Colon (tissue), 2 donors: Measurements from ENCODE around the gene FFAR2.
"Not testable (repeated sequence)": the region's sequence is repeated elsewhere in the genome, so short reads cannot be mapped to it uniquely, and the experiment has no call there.

Experiments
- FAIRE-seq: peaks from 2 replicates; lab custom pipeline; 2012; peaks lifted over from hg19 to GRCh38; lab: Jason Lieb, UNC
- donor health status: control.
- donor health status: control.

The FFAR2 gene

DNA sequence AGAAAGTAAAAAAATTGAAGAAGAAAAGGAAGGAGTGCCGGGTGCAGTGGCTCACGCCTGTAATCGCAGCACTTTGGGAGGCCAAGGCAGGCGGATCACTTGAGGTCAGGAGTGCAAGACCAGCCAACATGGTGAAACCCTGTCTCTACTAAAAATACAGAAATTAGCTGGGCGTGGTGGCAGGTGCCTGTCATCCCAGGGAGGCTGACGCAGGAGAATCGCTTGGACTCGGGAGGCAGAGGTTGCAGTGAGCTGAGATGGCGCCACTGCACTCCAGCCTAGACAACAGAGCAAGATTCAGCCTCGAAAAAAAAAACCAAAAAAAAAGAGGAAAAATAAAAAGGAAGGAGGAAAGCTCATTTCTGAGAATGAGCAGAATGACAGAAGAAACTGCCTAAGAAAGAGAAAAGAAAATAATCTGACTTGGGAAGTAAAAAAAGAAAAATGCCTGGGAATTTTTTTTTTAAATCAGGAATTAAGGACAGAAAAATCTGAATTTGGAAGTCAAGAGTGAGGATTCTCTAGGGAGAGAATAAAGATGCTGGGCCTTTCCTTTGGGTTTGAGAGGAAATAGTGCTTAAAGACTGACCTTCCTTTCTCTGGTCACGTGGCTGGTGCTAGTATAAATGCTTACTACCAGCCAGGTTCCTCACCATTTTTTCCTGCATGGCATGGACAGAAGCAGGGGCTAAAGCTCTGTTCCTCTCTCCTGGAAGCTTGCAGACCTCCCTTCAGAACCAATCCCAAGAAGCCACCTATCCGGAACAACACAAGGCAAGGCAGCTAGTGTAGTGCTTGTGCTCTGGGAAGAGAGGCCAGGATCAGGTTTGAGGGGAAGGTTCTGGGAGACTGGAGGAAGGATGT is at the start of gene FFAR2:
Gene FFAR2 (plus strand): TSS at position 652 of the 864 bp plus-strand sequence. CDS start 1,458 bp downstream, outside the sequence.
- FAIRE-seq = no peak

DNA sequence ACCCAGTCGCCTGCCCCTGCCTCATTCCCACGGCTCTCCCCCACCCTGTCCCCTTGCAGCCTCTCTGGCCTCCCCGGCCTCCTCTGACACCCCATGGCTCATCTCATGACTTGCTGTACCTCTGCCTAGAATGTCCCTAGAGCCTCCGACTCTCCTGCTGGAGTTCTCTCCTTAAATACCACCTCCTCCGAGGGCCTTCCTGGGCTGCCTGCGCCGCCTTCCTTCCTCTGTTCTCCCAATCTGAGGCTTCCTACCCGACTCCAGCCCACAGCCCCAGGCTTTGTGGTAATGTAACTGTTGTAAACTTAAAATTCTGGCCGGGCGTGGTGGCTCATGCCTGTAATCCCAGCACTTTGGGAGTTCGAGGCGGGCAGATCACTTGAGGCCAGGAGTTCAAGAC is 49.5 kb upstream of the FFAR2 start:
- no peak for FAIRE-seq

DNA sequence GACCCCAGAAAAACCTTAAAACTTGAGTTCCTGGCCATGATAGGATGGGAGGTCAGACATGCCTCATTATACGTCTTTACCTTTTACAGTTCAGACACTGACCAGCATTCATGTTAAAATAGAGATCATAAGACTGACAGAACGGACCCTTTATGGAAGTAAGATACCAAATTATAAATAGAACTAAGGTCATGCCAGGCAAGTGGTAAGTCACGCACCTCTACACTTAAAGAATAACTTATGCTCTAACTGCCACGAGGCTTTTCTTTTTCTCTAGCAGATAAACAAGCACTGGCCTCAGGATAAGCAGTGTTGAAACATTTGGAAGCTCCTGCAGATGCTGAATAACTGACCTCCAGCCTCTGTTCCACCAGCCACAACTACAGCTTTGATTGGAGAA is 48.8 kb upstream of the FFAR2 start:
- no peak for FAIRE-seq

DNA sequence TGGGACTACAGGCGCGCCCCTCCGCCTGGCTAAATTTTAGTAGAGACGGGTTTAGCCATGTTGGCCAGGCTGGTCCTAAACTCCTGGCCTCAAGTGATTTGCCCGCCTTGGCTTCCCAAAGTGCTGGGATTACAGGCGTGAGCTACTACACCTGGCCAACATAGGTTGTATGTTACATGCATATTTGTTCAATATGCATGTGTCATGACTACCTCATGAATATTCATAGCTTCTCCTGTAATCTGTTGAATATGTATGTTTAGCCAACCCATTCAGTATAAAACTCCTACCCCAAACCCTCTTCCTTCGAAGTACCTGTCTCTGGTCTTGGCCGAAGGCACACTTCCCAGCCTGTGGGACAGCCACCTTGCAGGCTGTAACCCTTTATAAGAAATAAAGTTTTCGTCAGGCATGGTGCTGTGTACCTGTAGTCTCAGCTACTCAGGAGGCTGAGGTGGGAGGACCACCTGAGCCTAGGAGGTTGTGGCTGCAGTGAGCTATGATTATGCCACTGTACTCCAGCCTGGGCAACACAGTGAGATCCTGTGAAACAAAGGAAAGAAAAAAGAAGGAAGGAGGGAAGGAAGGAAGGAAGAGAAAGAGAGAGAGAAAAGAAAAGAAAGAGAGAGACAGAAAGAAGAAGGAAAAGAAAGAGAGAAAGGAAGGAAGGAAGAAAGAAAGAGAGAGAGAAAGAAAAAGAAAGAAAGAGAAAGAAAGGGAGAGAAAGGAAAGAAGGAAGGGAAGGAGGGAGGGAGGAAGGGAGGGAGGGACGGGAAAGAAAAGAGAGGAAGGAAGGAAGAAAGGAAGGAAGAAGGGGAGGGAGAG is 47.9 kb upstream of the FFAR2 start:
- no peak for FAIRE-seq

DNA sequence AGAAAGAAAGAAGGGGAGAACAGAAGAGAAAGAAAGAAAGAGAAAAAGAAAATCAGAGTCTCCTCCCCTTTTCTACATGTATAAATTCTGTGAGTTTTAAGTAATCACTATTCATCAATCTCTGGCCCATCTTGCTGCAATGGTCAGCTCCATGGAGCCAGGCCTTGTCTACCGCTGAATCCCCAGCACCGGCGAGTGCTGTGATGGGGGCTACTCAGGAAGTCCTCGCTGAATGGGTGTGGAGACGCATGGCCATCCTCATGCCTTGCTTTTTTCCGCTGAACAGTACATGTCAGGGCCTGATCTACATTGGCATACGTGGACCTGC is 47.3 kb upstream of the FFAR2 start:
- no peak for FAIRE-seq

DNA sequence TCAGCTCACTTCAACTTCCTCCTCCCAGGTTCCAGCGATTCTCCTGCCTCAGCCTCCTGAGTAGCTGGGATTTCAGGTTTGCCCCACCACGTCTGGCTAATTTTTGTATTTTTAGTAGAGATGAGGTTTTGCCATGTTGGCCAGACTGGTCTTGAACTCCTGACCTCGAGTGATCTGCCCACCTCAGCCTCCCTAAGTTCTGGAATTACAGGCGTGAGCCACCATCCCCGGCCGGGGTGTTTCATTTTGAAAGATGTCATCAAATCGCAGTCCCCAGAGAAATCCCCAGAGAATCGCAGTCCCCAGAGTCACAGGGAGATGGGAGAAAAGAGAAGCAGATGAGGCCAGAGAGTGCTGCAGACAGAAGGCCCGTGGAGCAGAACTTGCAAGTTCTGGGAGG is 46.6 kb upstream of the FFAR2 start:
- FAIRE-seq = not testable (repeated sequence)

DNA sequence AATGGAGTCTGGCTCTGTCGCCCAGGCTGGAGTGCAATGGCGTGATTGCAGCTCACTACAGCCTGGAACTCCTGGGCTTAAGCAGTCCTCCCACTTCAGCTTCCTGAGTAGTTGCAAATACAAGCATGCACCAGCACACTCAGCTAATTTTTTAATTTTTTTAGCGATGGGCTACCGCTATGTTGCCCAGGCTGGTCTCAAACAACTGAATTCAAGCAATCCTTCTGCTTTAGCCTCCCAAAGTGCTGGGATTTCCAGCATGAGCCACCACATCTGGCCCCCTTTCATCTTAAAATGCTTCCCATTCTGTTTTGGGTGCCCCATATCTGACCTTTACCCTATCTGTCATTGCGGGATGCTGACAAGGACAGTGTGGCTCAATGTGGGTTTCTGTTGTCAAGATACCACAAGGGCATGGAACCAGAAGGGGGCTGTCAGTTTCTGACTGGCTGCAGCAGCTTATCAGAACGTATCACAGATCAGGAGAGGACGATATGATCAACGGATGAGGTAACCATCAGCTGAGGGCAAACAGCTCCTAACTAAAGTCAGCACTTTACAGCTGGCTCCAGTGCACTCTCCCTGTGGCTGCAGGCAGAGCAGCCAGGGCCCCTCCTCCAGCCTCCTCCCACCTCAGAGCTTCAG is 44.8 kb upstream of the FFAR2 start:
- FAIRE-seq = no peak

DNA sequence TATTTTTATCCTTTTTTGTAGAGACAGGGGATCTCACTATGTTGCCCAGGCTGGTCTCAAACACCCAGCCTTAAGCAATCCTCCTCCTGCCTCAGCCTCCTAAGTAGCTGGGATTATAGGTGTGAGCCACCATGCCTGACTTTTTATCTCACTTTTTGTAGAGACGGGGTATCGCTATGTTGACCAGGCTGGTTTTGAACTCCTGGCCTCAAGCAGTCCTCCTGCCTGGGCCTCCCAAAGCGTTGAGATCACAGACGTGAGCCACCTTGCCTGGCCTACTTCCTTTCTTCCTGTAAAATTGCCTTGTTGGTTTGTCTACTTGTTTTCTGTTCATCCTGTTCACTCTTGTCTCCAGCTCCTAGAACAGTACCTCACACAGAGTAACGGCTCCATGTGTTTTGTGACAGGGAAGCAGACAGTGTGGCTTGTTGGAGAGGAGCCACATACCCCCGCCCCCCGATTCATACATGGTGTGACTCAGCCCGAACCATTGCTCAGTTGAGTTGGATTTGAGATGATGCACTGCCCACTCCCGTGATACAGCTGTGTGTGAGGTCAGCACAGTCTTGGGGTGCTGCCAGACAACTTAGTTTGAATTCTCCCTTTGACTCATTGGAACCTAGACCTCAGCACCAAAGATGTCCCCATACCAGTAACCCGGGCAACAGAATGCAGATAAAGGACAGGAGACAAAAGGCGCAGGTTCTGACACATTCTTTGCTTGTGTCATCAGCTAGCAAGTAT is 43.0 kb upstream of the FFAR2 start:
- no peak for FAIRE-seq

DNA sequence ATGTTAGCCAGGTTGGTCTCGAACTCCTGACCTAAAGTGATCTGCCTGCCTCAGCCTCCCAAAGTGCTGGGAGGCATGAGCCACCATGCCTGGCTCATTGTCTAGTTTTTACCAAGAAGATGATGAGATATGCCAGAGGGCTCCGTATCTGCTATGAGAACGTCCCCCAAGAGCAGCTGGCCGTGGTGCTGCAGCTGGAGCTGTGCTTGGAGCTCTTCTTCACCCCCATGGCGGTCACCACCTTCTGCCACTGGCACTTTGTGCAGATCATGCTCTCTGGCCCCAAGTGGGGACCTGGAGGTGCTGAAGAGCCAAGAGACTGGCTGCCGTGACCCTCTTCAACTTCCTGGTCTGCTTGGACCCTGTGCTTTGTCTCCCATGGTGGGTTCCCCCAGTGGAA is 40.4 kb upstream of the FFAR2 start:
- no peak for FAIRE-seq

DNA sequence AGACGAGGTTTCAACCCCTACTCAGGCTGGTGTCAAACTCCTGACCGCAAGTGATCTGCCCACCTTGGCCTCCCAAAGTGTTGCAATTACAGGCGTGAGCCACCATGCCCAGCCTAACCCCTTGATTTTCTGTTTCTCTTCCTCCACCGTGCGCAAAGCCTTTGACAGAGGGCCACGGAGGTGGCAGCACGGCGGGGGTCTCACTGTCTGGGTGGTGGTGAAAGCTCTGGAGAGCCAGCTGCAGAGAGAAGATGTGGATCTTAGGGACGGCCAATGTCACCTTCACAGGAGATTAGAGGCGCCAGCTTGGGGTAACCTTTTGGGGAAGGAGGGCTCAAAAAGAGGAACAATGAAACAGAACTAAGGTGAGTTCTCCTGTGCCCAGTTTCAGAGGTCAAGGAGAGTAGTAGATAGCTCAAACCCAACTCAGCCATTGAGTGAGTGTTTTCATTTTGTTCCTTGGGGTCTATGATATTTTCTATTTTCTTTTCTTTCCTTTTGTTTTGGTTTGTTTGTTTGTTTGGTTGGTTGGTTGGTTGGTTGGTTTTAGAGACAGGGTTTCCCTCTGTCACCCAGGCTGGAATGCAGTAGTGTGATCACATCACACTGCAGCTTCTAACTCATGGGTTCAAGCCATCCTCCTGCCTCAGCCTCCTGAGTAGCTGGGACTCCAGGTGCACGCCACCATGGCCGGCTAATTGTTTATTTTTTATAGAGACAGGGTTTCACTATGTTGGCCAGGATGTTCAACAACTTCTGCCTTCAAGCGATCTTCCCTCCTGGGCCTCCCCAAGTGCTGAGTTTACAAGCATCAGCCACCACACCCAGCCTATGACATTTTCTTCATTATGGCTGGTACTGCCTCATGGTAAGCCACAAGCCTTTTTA is 39.5 kb upstream of the FFAR2 start:
- FAIRE-seq = no peak

DNA sequence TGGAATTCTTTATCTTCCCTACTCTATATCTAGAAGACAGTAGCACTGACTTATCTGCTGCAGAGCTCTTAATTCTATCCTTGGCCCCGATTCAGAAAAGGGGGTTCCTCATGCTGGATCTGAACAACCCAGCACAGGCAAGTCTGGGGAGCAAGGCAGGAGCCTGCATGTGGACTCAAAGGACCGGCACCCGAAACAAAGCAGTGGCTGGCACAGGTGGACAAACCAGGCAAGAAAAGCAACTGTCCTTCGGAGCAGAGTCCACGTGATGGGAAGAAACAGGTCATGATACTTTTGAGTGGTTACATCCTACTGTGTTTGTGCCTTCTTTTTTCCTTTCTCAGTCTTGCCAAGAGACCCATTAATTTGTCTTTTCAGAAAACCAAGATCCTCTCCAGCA is 38.9 kb upstream of the FFAR2 start:
- FAIRE-seq = no peak

DNA sequence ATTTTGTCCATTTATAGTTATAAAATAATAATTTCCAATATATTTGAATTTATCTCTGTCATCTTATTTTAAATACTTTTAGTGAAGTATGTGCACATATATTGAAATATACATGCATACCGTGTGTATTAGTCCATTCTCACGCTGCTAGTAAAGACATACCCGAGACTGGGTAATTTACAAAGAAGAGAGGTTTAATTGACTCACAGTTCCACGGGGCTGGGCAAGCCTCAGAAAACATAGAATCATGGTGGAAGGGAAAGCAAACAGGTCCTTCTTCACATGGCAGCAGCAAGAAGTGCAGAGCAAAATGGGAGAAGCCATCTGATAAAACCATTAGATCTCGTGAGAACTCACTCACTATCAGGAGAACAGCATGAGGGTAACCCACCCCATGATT is 37.6 kb upstream of the FFAR2 start:
- FAIRE-seq = no peak

DNA sequence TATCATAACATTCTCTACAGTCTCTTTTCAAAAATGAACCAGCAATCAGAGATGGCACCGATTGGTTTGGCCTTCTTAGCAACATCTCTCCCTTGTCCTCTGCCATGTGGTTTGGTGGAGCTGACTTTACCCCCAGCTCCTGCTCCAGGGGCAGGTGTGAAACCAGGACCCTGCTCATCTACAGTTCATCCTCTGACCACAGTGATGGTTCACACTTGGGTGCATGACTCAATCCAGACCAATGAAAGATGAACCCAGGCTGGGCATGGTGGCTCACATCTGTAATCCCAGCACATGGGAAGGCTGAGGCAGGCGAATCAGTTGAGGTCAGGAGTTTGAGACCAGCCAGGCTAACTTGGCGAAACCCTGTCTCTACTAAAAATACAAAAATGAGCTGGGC is 33.6 kb upstream of the FFAR2 start:
- FAIRE-seq = no peak

DNA sequence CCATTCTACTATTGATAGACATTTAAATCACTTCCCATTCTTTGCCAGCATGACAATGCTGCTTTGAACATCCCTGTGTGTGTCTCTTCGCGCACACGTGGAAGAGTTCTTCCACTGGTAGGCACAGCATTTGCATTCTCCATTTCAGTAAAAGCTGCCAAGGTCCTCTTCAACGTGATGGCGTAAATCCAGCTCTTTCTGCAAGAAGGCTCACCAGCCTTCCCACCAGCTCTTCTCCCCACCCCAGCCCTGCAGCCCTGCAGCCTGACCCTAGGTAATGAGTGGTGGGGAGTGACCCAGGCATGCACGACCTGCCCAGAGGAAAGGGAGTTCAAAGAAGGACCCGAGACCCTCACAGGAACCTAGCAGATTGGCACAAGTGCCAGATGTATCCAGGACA is 31.7 kb upstream of the FFAR2 start:
- no peak for FAIRE-seq

DNA sequence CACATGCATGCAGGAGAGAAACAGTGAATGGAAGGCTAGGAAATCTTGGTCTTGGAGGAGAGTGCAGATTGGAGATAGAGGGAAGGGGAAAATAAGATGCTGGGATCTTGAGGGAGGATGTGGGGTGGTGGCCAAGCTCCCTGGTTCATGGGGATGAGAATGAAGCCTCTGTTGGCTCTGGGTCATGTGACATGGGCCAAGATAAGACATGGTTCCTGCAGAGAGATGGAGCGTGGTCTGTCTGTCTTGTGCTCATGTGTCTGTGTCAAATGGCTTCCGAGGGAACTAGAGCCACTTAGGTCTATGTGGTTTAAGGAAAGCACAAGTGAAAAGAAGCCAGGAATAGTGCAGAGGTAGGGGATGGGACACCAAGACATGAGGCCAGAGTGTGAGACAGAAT is 30.8 kb upstream of the FFAR2 start:
- FAIRE-seq = no peak

DNA sequence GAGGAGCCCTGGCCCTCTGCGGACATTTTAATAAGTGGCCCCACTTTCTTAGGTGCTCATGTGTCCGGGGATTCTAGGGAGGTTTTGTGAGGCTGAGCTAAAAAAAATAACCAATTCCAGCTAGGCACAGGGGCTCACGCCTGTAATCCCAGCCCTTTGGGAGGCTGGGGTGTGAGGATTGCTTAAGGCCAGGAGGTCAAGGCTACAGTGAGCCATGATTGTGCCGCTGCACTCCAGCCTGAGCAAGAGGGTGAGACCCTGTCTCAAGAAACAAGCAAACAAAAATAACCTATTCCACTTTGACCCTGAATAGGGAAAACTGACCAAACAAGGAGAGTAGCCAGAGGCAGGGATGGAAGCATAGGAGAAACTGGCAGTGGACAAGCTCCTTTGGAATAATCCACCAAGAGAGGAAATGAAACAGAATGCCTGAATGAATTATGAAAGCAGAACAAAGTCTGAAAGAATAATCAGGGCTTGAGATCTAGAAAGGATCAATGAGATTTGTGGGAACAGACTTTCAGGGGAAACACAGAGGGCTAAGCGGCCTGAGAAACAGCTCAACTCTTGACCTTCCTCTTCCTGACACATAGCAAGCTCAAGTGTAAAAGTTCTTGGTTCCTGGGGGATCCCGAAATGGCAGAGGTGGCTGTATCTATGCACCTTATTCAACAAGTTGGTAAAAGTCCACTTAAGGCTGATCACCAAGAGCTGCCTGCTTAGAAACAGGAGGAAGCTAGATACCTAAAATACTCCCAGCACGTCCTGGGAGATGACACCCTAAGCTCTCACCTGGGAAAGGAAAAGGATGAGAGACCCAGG is 30.1 kb upstream of the FFAR2 start:
- FAIRE-seq = no peak

DNA sequence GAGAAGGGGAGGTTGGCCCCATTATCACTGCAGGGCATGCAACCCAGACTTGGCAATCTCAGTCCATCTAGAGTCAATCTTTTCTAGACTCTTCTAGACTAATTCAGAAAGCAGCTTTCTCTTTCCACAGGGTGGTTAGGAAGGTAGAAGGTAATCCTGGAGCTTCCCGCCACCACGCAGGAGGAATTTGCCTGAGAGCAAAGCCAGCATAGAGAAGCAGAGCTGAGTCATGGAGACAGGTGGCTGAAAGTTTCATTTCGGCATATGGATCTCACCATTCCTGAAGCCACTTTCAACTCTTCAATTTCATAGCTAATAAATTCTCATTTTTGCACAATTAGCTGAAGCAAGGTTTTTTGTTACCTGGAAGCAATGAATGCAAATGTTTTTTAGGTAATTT is 29.0 kb upstream of the FFAR2 start:
- no peak for FAIRE-seq

DNA sequence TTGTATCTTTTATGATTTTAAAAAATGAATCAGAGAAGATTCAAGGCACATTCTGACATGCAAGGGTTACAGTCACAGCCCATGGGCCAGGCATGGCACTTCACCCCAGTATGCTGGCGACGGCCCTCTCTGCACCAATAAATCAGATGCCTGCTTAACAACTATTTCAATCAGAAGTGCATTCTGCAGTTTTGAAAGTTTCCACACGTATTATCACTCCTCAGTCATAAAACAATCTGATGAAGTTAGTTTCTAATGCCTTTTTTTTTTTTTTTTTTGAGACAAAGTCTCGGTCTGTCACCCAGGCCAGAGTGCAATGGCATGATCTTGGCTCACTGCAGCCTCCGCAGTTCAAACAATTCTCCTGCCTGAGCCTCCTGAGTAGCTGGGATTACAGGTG is 28.3 kb upstream of the FFAR2 start:
- FAIRE-seq = no peak

DNA sequence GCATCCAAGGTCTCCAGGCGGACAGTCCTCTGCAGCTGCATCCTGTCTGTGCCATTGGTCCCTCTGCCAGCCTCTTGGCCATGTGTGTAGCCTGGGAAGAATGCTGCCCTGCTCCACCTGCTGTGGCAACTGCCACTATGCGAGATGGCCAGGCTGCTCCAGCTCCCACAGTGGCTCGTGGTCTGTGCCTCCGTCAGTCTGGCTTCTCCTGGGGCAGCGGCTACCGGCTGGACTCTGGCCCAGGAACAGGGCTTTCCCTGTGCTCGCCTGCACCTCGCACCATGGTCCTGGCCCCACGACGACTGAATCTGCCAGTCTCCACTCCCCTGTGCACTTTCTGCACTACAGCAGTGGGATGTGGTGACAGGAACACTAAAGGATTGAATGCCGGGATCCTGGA is 26.7 kb upstream of the FFAR2 start:
- no peak for FAIRE-seq

DNA sequence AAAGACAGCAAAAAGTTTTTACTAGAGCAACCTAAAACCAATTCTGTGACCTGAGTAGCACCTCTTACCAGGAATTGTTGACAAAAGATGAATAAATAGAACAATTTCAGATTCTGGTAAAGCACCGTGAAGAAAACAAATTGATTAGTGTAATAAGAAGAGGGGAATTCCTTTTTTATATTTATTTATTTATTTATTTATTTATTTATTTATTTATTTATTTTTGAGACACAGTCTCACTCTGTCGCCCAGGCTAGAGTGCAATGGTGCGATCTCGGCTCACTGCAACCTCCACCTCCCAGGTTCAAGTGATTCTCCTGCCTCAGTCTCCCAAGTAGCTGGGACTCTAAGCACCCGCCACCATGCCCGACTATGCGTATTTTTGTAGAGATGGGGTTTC is 24.7 kb upstream of the FFAR2 start:
- FAIRE-seq = not testable (repeated sequence)
